Lung (tissue), 12 donors: ENCODE data around the gene TTR. TPM values are rescaled to one million over a fixed set of nuclear protein-coding genes. Genes with fewer than 3 reads are reported as not detected.
A peak's percentile ranks its signal among the peaks of the same experiment; 100 is the strongest.

ENCODE experiments used
- ATAC-seq: fragments of 200-7000 bp; cut with Tn5 transposase; one replicate; pipeline ENCODE4 v1.9.1; 2020; ENCODE audit warnings: moderate number of reproducible peaks; ENCODE audit not compliant: insufficient read depth, low FRiP score
- DNase-seq, 3 donors: peaks; one replicate each; pipeline ENCODE4 v3.0.0-alpha.2; 2013 to 2017
- H3K27ac ChIP-seq, 2 donors: one replicate each; pipeline ENCODE4 v1.5.1; 2013; ENCODE audit warnings: mild to moderate bottlenecking in 2 of 2, moderate library complexity in 2 of 2, control low read depth in 1 of 2, inconsistent platforms in 1 of 2, low read depth in 1 of 2, low read length in 1 of 2
- H3K27me3 ChIP-seq, 3 donors: one replicate each; pipeline ENCODE4 v1.5.1; 2013; ENCODE audit warnings: low read length in 2 of 3; ENCODE audit not compliant: control insufficient read depth in 3 of 3, insufficient read depth in 3 of 3
- H3K36me3 ChIP-seq, 4 donors: one replicate each; pipeline ENCODE4 v1.5.1; 2013; ENCODE audit warnings: low read length in 4 of 4, mild to moderate bottlenecking in 1 of 4, moderate library complexity in 1 of 4; ENCODE audit not compliant: control insufficient read depth in 4 of 4, insufficient read depth in 4 of 4
- H3K4me1 ChIP-seq, 5 donors: one replicate each; pipeline ENCODE4 v1.5.1; 2013; ENCODE audit warnings: low read length in 5 of 5, mild to moderate bottlenecking in 2 of 5, moderate library complexity in 1 of 5; ENCODE audit not compliant: control insufficient read depth in 5 of 5, insufficient read depth in 5 of 5
- H3K4me3 ChIP-seq: one replicate; pipeline ENCODE4 v1.5.1; 2013; ENCODE audit warnings: mild to moderate bottlenecking, control low read depth, moderate library complexity
- H3K9ac ChIP-seq, 2 donors: one replicate each; pipeline ENCODE4 v1.5.1; 2013; ENCODE audit warnings: low read length in 2 of 2, control low read depth in 1 of 2; ENCODE audit not compliant: insufficient read depth in 1 of 2
- H3K9me3 ChIP-seq, 4 donors: one replicate each; pipeline ENCODE4 v1.5.1; 2013; ENCODE audit warnings: low read length in 3 of 4, mild to moderate bottlenecking in 1 of 4, moderate library complexity in 1 of 4; ENCODE audit not compliant: control insufficient read depth in 4 of 4, insufficient read depth in 3 of 4
- WGBS, 2 donors: extraction: QIAGEN DNeasy Blood & Tissue Kit; methylation state at CpG; one replicate each; pipeline ENCODE4 v1.1.7; 2013; 5-methylcytosine and 5-hydroxymethylcytosine counted together
- polyA plus RNA-seq, 2 donors: library from polyadenylated mRNA; stranded (reverse); fragments of 200-250 nt; gene quantifications; one replicate each; pipeline ENCODE4 v1.2.1, GENCODE V29; 2013
- total RNA-seq, 2 donors: library from RNA; depleted of rRNA in 1 of 2; stranded (reverse); fragments of >200 nt in 1 of 2; gene quantifications; one replicate each; pipeline ENCODE4 v1.2.1, GENCODE V29; 2014 to 2021
- TF ChIP-seq, protein P1 (sequence below): IDR thresholded peaks from 2 replicates; pipeline ENCODE4 v1.5.1; 2012; ENCODE audit warnings: mild to moderate bottlenecking; ENCODE audit errors: control extremely low read depth, extremely low read depth
- donor health status: control.
- donor health status: control.
- donor health status: Bipolar disorder and iron deficiency.
- donor health status: healthy.
- donor health status: DM: yes; HTN: yes; CAD: no.

Gene TTR
- total and polyA plus RNA-seq, 4 donors: 0.13 to 1.1 (median 0.70) TPM

DNA sequence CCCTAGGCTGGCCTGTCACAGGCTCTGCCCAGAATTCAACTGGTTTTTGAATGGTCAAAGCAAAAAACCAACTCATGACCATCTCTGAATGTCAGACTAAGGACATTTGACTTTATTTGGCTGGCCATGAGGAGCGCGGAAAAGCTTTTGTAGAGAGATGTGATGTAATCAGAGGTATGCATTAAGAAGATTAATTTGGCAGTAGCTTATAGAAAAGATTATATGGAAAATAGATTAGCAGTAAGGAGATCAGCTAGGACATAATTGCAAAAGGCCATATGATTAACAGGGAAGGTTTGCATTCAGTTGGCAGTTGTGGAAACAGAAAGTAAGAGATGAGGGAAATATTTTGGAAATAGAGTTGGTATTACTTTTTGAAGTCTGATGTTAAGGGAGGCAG is 12.3 kb upstream of the TTR start:
- Histone ChIP-seq H3K27ac (no peak overlapping the region), H3K9me3 (peaks cover 0 to 2% (median 0%) of the 10 kb centered on the region in 4 donors), H3K9ac (no peak overlapping the region), H3K4me1 (peaks cover 0 to 2% (median 0%) of the 10 kb centered on the region in 5 donors), H3K27me3 (no peaks in the 10 kb centered on the region), H3K36me3 (no peaks in the 10 kb centered on the region), H3K4me3 (no peak overlapping the region)
- TF ChIP-seq, protein P1, sequence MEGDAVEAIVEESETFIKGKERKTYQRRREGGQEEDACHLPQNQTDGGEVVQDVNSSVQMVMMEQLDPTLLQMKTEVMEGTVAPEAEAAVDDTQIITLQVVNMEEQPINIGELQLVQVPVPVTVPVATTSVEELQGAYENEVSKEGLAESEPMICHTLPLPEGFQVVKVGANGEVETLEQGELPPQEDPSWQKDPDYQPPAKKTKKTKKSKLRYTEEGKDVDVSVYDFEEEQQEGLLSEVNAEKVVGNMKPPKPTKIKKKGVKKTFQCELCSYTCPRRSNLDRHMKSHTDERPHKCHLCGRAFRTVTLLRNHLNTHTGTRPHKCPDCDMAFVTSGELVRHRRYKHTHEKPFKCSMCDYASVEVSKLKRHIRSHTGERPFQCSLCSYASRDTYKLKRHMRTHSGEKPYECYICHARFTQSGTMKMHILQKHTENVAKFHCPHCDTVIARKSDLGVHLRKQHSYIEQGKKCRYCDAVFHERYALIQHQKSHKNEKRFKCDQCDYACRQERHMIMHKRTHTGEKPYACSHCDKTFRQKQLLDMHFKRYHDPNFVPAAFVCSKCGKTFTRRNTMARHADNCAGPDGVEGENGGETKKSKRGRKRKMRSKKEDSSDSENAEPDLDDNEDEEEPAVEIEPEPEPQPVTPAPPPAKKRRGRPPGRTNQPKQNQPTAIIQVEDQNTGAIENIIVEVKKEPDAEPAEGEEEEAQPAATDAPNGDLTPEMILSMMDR: no peak
- 85 to 89% methylated on average over 2 of the region's 2 CpGs for WGBS, 2 donors
- DNase-seq (no peak), ATAC-seq (no peak)

DNA sequence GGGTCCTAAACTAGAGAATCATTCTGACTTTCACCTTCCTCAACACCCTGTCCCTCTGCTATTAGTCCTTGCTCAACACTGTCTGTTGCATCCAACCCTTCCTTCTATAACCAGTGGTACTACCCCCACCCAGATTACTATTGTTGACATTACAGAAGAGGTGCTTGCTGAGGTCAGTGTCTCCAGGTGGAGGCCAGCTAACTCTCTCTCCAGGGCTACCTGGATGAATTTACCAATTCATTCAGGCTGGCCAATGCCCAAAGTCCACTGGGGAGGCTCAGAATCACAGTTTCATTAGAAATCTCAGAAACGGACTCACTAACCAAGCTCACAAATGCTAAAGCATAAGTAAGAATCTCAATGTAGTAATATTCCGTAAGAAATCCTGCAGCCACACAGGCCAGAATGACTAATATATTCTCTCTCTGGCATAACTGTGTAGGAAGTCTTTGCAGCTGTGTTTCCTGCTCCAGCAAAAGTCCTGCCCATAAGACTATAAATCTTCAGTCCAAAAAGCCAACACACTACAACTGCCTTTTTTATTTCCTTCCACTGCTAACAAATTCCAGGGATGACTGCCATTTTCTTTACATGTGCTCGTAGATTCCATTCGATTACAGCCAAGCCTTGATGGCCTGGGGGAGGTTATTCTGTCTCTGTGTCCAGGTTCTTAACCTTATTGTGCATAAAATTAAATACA is 10.0 kb upstream of the TTR start:
- Histone ChIP-seq H3K4me1 (peaks cover 0 to 2% (median 0%) of the 10 kb centered on the region in 5 donors), H3K36me3 (no peaks in the 10 kb centered on the region), H3K9ac (no peak overlapping the region), H3K9me3 (peaks cover 0 to 2% (median 0%) of the 10 kb centered on the region in 4 donors), H3K27ac (no peak overlapping the region), H3K4me3 (no peak overlapping the region), H3K27me3 (no peaks in the 10 kb centered on the region)
- ATAC-seq (peak; percentile 53), DNase-seq (peak in 1 of 3 donors; percentile 18)
- 22 to 36% methylated on average over 4 of the region's 4 CpGs for WGBS, 2 donors
- TF ChIP-seq, protein P1: no peak

DNA sequence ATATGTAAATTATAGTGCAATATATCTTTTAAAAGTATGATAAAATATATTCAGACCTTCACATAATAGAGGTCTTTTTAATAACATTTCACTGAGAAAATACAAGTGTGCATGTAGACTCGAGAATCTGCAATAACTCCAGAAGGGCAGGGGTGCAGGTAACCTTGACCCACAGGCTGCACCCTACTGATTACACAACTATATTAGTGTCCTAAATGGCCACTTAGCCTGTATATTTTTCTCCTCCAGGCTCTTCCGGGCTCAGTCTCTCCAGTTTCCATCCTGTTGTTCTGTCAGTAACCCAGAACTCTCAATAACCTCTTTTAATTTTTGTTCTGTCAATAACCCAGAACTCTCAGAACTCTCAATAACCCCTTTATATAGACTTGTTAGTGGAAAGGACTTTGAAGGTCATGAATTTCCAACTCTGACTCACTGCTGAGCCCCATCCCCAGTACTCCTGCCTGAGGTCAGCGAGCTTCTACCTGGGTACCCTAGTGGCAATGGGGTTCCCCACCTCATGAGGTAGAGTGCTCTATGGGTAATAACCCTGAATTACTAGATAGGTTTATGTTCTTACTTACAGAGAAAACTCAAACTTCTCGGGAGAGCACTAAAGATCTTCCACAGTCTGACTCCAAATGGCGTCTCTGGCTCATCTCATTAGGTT is 8.4 kb upstream of the TTR start:
- Histone ChIP-seq H3K27me3 (no peaks in the 10 kb centered on the region), H3K9me3 (no peaks in the 10 kb centered on the region), H3K4me3 (no peak overlapping the region), H3K9ac (no peak overlapping the region), H3K27ac (no peak overlapping the region), H3K36me3 (no peaks in the 10 kb centered on the region), H3K4me1 (peaks cover 0 to 2% (median 0%) of the 10 kb centered on the region in 5 donors)
- WGBS, 2 donors: 89 to 91% methylated on average over 5 of the region's 5 CpGs
- ATAC-seq: no peak
- no peak for DNase-seq
- TF ChIP-seq, protein P1: no peak
